H1 (cell line): ENCODE measurements around the gene HSH2D. TPM values are rescaled to one million over a fixed set of nuclear protein-coding genes. Genes with fewer than 3 reads are reported as not detected.
A peak's percentile ranks its signal among the peaks of the same experiment; 100 is the strongest.

Experiments
- CTCF ChIA-PET: fragments of 300-600 bp; sonication (Branson Sonifier 250); formaldehyde crosslinking; loops from one replicate; lab custom pipeline; 2021; ENCODE audit not compliant: partially characterized antibody; lab: Charles Lee
- POLR2A ChIA-PET: fragments of 300-600 bp; sonication (Branson Sonifier 250); formaldehyde crosslinking; loops from one replicate; lab custom pipeline; 2021; ENCODE audit warnings: inconsistent platforms; ENCODE audit not compliant: partially characterized antibody; lab: Charles Lee
- DNase-seq, 2 experiments: peaks; one replicate each; pipeline versions ENCODE4 v3.0.0 to v3.0.0-alpha.2; 2010 to 2022; ENCODE audit warnings: low spot score in 2 of 2, low read depth in 1 of 2, mixed read lengths in 1 of 2
- FAIRE-seq: peaks from 2 replicates; lab custom pipeline; 2011; peaks lifted over from hg19 to GRCh38; lab: Jason Lieb, UNC
- H2AFZ ChIP-seq: 2 replicates; pipeline ENCODE4 v1.8.1; 2012; ENCODE audit warnings: low read length, inconsistent platforms
- H2AK5ac ChIP-seq: 2 replicates; pipeline ENCODE4 v1.6.1; 2013; ENCODE audit warnings: low read depth, low read length
- H2BK120ac ChIP-seq: replicated peaks from 2 replicates; pipeline ENCODE3; 2013; ENCODE audit warnings: low read depth, low read length, inconsistent platforms
- H2BK12ac ChIP-seq: 2 replicates; pipeline ENCODE4 v1.6.1; 2013; ENCODE audit warnings: low read depth, low read length
- H2BK15ac ChIP-seq: 2 replicates; pipeline ENCODE4 v1.6.1; 2013; ENCODE audit warnings: low read length
- H2BK20ac ChIP-seq: 2 replicates; pipeline ENCODE4 v1.6.1; 2013; ENCODE audit warnings: low read length
- H2BK5ac ChIP-seq: 2 replicates; pipeline ENCODE4 v1.6.1; 2013; ENCODE audit warnings: low read depth, low read length
- H3K14ac ChIP-seq: 2 replicates; pipeline ENCODE4 v1.6.1; 2013; ENCODE audit warnings: inconsistent platforms; ENCODE audit not compliant: insufficient read length
- H3K18ac ChIP-seq: 2 replicates; pipeline ENCODE4 v1.6.1; 2013; ENCODE audit warnings: low read length; ENCODE audit errors: extremely low read depth
- H3K23ac ChIP-seq: 2 replicates; pipeline ENCODE4 v1.6.1; 2013; ENCODE audit warnings: inconsistent platforms; ENCODE audit not compliant: insufficient read length
- H3K23me2 ChIP-seq: 2 replicates; pipeline ENCODE4 v1.6.1; 2013; ENCODE audit warnings: low read depth, low read length
- H3K27ac ChIP-seq: 2 replicates; pipeline ENCODE4 v1.6.1; 2011; ENCODE audit warnings: low read depth, low read length, inconsistent platforms
- H3K27me3 ChIP-seq, 4 experiments: replicated peaks in 1 of 4; 1 replicate in 1 of 4; 2 replicates in 3 of 4; pipeline versions ENCODE4 v1.6.1 to v1.8.1; 2011 to 2013; ENCODE audit warnings: low read length in 3 of 4, mild to moderate bottlenecking in 3 of 4, inconsistent platforms in 2 of 4, mixed read lengths in 2 of 4, moderate library complexity in 1 of 4; ENCODE audit not compliant: control insufficient read depth in 3 of 4, insufficient read depth in 3 of 4; ENCODE audit errors: extremely low read depth in 1 of 4
- H3K36me3 ChIP-seq, 4 experiments: 2 replicates each; pipeline versions ENCODE4 v1.6.1 to v1.8.1; 2011 to 2013; ENCODE audit warnings: mild to moderate bottlenecking in 4 of 4, low read length in 3 of 4, moderate library complexity in 2 of 4, control low read depth in 1 of 4, inconsistent platforms in 1 of 4; ENCODE audit not compliant: insufficient read depth in 4 of 4, control insufficient read depth in 2 of 4
- H3K4ac ChIP-seq: replicated peaks from 2 replicates; pipeline ENCODE3; 2013; ENCODE audit warnings: low read length, low read depth, mixed read lengths, inconsistent platforms; ENCODE audit not compliant: insufficient read length
- H3K4me1 ChIP-seq, 4 experiments: replicated peaks in 1 of 4; 1 replicate in 1 of 4; 2 replicates in 3 of 4; pipeline versions ENCODE4 v1.6.1 to v1.8.1; 2011 to 2013; ENCODE audit warnings: low read length in 3 of 4, inconsistent platforms in 2 of 4, mixed read lengths in 1 of 4; ENCODE audit not compliant: insufficient read depth in 4 of 4, control insufficient read depth in 3 of 4
- H3K4me2 ChIP-seq, 2 experiments: 2 replicates each; pipeline versions ENCODE4 v1.6.1 to v1.8.1; 2011 to 2013; ENCODE audit warnings: low read depth in 2 of 2, low read length in 2 of 2, control low read depth in 1 of 2, inconsistent platforms in 1 of 2, mild to moderate bottlenecking in 1 of 2; ENCODE audit not compliant: insufficient read depth in 1 of 2
- H3K4me3 ChIP-seq, 4 experiments: fragments of 200-600, 300-600 bp in 1 of 4; sonication (generic), shearing (Covaris generic), sonication (Bioruptor Twin) in 1 of 4; 2 replicates each; pipeline versions ENCODE4 v1.5.1 to v1.8.1; 2011 to 2016; ENCODE audit warnings: low read length in 4 of 4, low read depth in 3 of 4, control low read depth in 2 of 4, inconsistent platforms in 2 of 4, mild to moderate bottlenecking in 2 of 4, mixed read lengths in 1 of 4, moderate library complexity in 1 of 4; ENCODE audit not compliant: insufficient read depth in 2 of 4; ENCODE audit errors: extremely low read depth in 1 of 4
- H3K56ac ChIP-seq: replicated peaks from 2 replicates; pipeline ENCODE3; 2013; ENCODE audit warnings: low read depth, mild to moderate bottlenecking, mixed read lengths, low read length, inconsistent platforms; ENCODE audit not compliant: insufficient read length
- H3K79me1 ChIP-seq: 2 replicates; pipeline ENCODE4 v1.6.1; 2013; ENCODE audit warnings: low read depth, low read length, control low read depth
- H3K79me2 ChIP-seq, 2 experiments: 2 replicates each; pipeline versions ENCODE4 v1.6.1 to v1.8.1; 2012 to 2013; ENCODE audit warnings: low read length in 2 of 2, mild to moderate bottlenecking in 2 of 2, inconsistent platforms in 1 of 2; ENCODE audit not compliant: insufficient read depth in 2 of 2, control insufficient read depth in 1 of 2
- H3K9ac ChIP-seq, 4 experiments: replicated peaks in 1 of 4; 1 replicate in 1 of 4; 2 replicates in 3 of 4; pipeline versions ENCODE4 v1.6.1 to v1.8.1; 2011 to 2013; ENCODE audit warnings: low read depth in 3 of 4, low read length in 3 of 4, control low read depth in 2 of 4, mild to moderate bottlenecking in 2 of 4, moderate library complexity in 2 of 4, inconsistent platforms in 1 of 4; ENCODE audit errors: extremely low read depth in 1 of 4
- H3K9me3 ChIP-seq, 2 experiments: 2 replicates each; pipeline versions ENCODE4 v1.6.1 to v1.8.1; 2012 to 2013; ENCODE audit warnings: mild to moderate bottlenecking in 2 of 2, moderate library complexity in 2 of 2, control low read depth in 1 of 2, inconsistent platforms in 1 of 2, low read depth in 1 of 2, low read length in 1 of 2, mixed read lengths in 1 of 2; ENCODE audit not compliant: insufficient read depth in 2 of 2
- H4K20me1 ChIP-seq, 2 experiments: replicated peaks in 1 of 2; 2 replicates each; pipeline versions ENCODE3 to v1.8.1; 2011 to 2013; ENCODE audit warnings: inconsistent platforms in 2 of 2, low read length in 2 of 2, mild to moderate bottlenecking in 1 of 2; ENCODE audit not compliant: insufficient read depth in 2 of 2, control insufficient read depth in 1 of 2
- H4K5ac ChIP-seq: 2 replicates; pipeline ENCODE4 v1.6.1; 2013; ENCODE audit warnings: low read length, low read depth, mixed read lengths, inconsistent platforms; ENCODE audit not compliant: insufficient read length
- H4K8ac ChIP-seq: 2 replicates; pipeline ENCODE4 v1.8.0; 2013; ENCODE audit warnings: mild to moderate bottlenecking, moderate library complexity, low read length, inconsistent platforms; ENCODE audit not compliant: insufficient read depth; ENCODE audit errors: extremely low read depth
- H4K91ac ChIP-seq: replicated peaks from 2 replicates; pipeline ENCODE3; 2013; ENCODE audit warnings: low read length, mixed read lengths, inconsistent platforms; ENCODE audit not compliant: insufficient read length
- EGR1 ChIP-seq: IDR thresholded peaks from 2 replicates; pipeline ENCODE4 v1.6.1; 2011; ENCODE audit warnings: low read depth, low read length, borderline replicate concordance
- MAFK ChIP-seq: IDR thresholded peaks from 2 replicates; pipeline ENCODE4 v1.6.1; 2012; ENCODE audit warnings: low read depth, mild to moderate bottlenecking, improper control_type of control experiment, low read length
- POLR2AphosphoS5 ChIP-seq: IDR thresholded peaks from 2 replicates; pipeline ENCODE4 v1.6.1; 2011; ENCODE audit warnings: low read depth, low read length
- POU5F1 ChIP-seq: IDR thresholded peaks from 2 replicates; pipeline ENCODE4 v1.6.1; 2011; ENCODE audit warnings: low read depth, mild to moderate bottlenecking, low read length, moderate library complexity
- SUZ12 ChIP-seq: fragments of 200-600 bp; sonication (generic); IDR thresholded peaks from 2 replicates; pipeline ENCODE4 v1.6.1; 2012; ENCODE audit warnings: mild to moderate bottlenecking, inconsistent platforms, low read length, moderate library complexity, mixed read lengths
- WGBS, 2 experiments: shearing (Covaris generic) in 1 of 2; methylation state at CpG; one replicate each; pipeline versions ENCODE4 v1.1.6 to v1.1.7; 2013 to 2015; ENCODE audit warnings: low lambda C conversion rate in 2 of 2, mixed read lengths in 2 of 2, inconsistent platforms in 1 of 2, low coverage in 1 of 2, missing lambda C conversion rate in 1 of 2; ENCODE audit not compliant: insufficient replicate concordance in 2 of 2, insufficient coverage in 1 of 2, insufficient read length in 1 of 2; ENCODE audit errors: extremely low coverage in 1 of 2, missing lambda C conversion rate in 1 of 2; 5-methylcytosine and 5-hydroxymethylcytosine counted together
- polyA plus RNA-seq, 7 experiments: library from polyadenylated mRNA; depleted of rRNA in 3 of 7; stranded (reverse) in 5 of 7; unstranded in 2 of 7; fragments of >200 nt in 5 of 7; fragments of 200-250 nt in 2 of 7; gene quantifications; 1 replicate in 5 of 7; 2 replicates in 1 of 7; 4 replicates in 1 of 7; pipeline versions ENCODE4 v1.2.1 to v1.2.3, GENCODE V29; 2011 to 2013; ENCODE audit warnings: missing spikeins in 2 of 7, mixed read lengths in 2 of 7
- total RNA-seq: library from RNA; stranded (reverse); fragmentation: NEBNext Ultra II Directional; extraction: Animal tissue kit (Norgen Biotek cat#: 25700); gene quantifications from 2 replicates; pipeline ENCODE4 v1.2.1, GENCODE V29; 2021
- TF ChIP-seq, protein P1 (sequence below): IDR thresholded peaks from 2 replicates; pipeline ENCODE4 v1.6.1; 2012; ENCODE audit warnings: inconsistent platforms
- TF ChIP-seq, protein P2 (sequence below), 3 experiments: IDR thresholded peaks; 1 replicate in 2 of 3; 2 replicates in 1 of 3; pipeline versions ENCODE4 v1.5.1 to v1.6.1; 2011; ENCODE audit warnings: low read length in 3 of 3, mild to moderate bottlenecking in 3 of 3, inconsistent platforms in 2 of 3, low read depth in 1 of 3, moderate library complexity in 1 of 3; ENCODE audit not compliant: insufficient read depth in 1 of 3; ENCODE audit errors: control extremely low read depth in 1 of 3

The HSH2D gene
- total and polyA plus RNA-seq, 2 of the 8 experiments (the other 6 are each of a cell fraction or from before 2014, with no cell fraction given) = 0.67 to 1.6 TPM

DNA sequence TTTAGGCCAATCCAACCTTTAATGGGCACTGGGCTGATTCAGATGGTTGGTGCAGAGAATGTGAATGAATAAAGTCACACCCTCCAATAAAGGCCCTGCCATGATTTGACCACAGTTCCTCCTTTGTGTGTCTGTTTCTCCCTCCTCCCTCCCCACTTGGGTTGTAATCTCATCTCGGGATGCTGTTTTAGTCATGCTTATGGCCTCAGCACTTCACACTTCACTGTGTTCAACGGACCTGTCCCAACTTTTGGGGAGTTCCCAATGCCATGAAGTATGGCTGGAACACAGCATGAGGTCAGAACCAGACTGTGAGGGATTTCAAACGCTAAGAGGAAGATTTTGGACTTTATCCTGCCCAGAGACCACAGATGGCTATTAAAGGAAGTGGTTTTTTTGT, 37.4 kb upstream of the HSH2D start:
- no peaks in the 10 kb centered on the region for H3K79me1 ChIP-seq
- ChIA-PET POLR2A (interaction anchor here (4.1 to 37.0 kb wide), 2 partner anchors 9 to 25 kb away, joined by 20 to 582 read pairs; partner anchors contain the start of gene TPM4), CTCF (interaction anchor here (0.8 to 2.2 kb wide), 3 partner anchors 9 to 65 kb away, joined by 3 to 6 read pairs (median 3); no protein-coding TSS in a partner anchor)
- no peak overlapping the region for H3K4ac ChIP-seq
- no peak overlapping the region for H2AK5ac ChIP-seq
- TF ChIP-seq MAFK (no peak), POLR2AphosphoS5 (no peak), POU5F1 (no peak), SUZ12 (no peak), EGR1 (no peak)
- TF ChIP-seq, protein P1, sequence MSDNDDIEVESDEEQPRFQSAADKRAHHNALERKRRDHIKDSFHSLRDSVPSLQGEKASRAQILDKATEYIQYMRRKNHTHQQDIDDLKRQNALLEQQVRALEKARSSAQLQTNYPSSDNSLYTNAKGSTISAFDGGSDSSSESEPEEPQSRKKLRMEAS = no peak
- TF ChIP-seq, protein P2, sequence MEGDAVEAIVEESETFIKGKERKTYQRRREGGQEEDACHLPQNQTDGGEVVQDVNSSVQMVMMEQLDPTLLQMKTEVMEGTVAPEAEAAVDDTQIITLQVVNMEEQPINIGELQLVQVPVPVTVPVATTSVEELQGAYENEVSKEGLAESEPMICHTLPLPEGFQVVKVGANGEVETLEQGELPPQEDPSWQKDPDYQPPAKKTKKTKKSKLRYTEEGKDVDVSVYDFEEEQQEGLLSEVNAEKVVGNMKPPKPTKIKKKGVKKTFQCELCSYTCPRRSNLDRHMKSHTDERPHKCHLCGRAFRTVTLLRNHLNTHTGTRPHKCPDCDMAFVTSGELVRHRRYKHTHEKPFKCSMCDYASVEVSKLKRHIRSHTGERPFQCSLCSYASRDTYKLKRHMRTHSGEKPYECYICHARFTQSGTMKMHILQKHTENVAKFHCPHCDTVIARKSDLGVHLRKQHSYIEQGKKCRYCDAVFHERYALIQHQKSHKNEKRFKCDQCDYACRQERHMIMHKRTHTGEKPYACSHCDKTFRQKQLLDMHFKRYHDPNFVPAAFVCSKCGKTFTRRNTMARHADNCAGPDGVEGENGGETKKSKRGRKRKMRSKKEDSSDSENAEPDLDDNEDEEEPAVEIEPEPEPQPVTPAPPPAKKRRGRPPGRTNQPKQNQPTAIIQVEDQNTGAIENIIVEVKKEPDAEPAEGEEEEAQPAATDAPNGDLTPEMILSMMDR (IDR thresholded peaks at IDR 0.05; ENCODE audit: control extremely low read depth in 1 of 3, insufficient read depth in 1 of 3, low read depth in 1 of 3, low read length in 3 of 3) = no peak
- H3K4me1 ChIP-seq = peaks cover 0 to 7% (median 0%) of the 10 kb centered on the region in 4 experiments; a peak in 4 of 7 replicates
- no peak overlapping the region for H2BK120ac ChIP-seq
- peaks cover 5 to 22% (median 13%) of the 10 kb centered on the region in 4 experiments; a peak in 7 of 8 replicates for H3K36me3 ChIP-seq
- H3K18ac ChIP-seq = no peak overlapping the region
- H3K9me3 ChIP-seq = no peaks in the 10 kb centered on the region
- no peak overlapping the region for H3K56ac ChIP-seq
- no peak overlapping the region for H4K5ac ChIP-seq
- no peaks in the 10 kb centered on the region; the same call in 1 of the 2 replicates for H3K23me2 ChIP-seq
- H2AFZ ChIP-seq = no peak overlapping the region
- no peak overlapping the region for H4K8ac ChIP-seq
- no peak overlapping the region for H2BK15ac ChIP-seq
- H3K14ac ChIP-seq = no peak overlapping the region
- no peak overlapping the region for H3K23ac ChIP-seq
- WGBS, 2 experiments = 67% methylated on average over 3 of the region's 3 CpGs; no CpG with 5 or more reads in 1 of the 2 experiments
- H4K20me1 ChIP-seq = no peaks in the 10 kb centered on the region
- no peaks in the 10 kb centered on the region for H3K79me2 ChIP-seq
- H3K4me2 ChIP-seq = no peak overlapping the region
- no peak overlapping the region for H3K27ac ChIP-seq
- H2BK5ac ChIP-seq = no peak overlapping the region
- no peak for FAIRE-seq
- H3K4me3 ChIP-seq = no peak overlapping the region
- no peak for DNase-seq
- H3K9ac ChIP-seq = peak overlapping the region in 1 of 4 experiments; percentile 40; a peak in 1 of 7 replicates
- H3K27me3 ChIP-seq = no peaks in the 10 kb centered on the region
- H4K91ac ChIP-seq = no peak overlapping the region
- no peak overlapping the region for H2BK12ac ChIP-seq
- H2BK20ac ChIP-seq = no peak overlapping the region
